Lung (tissue), 12 donors: ENCODE data around the gene SLC66A1. TPM values are rescaled to one million over a fixed set of nuclear protein-coding genes. Genes with fewer than 3 reads are reported as not detected.

ENCODE experiments used
- ATAC-seq: fragments of 200-7000 bp; cut with Tn5 transposase; one replicate; pipeline ENCODE4 v1.9.1; 2020; ENCODE audit warnings: moderate number of reproducible peaks; ENCODE audit not compliant: insufficient read depth, low FRiP score
- DNase-seq, 3 donors: peaks; one replicate each; pipeline ENCODE4 v3.0.0-alpha.2; 2013 to 2017
- H3K27ac ChIP-seq, 2 donors: one replicate each; pipeline ENCODE4 v1.5.1; 2013; ENCODE audit warnings: mild to moderate bottlenecking in 2 of 2, moderate library complexity in 2 of 2, control low read depth in 1 of 2, inconsistent platforms in 1 of 2, low read depth in 1 of 2, low read length in 1 of 2
- H3K27me3 ChIP-seq, 3 donors: one replicate each; pipeline ENCODE4 v1.5.1; 2013; ENCODE audit warnings: low read length in 2 of 3; ENCODE audit not compliant: control insufficient read depth in 3 of 3, insufficient read depth in 3 of 3
- H3K36me3 ChIP-seq, 4 donors: one replicate each; pipeline ENCODE4 v1.5.1; 2013; ENCODE audit warnings: low read length in 4 of 4, mild to moderate bottlenecking in 1 of 4, moderate library complexity in 1 of 4; ENCODE audit not compliant: control insufficient read depth in 4 of 4, insufficient read depth in 4 of 4
- H3K4me1 ChIP-seq, 5 donors: one replicate each; pipeline ENCODE4 v1.5.1; 2013; ENCODE audit warnings: low read length in 5 of 5, mild to moderate bottlenecking in 2 of 5, moderate library complexity in 1 of 5; ENCODE audit not compliant: control insufficient read depth in 5 of 5, insufficient read depth in 5 of 5
- H3K4me3 ChIP-seq: one replicate; pipeline ENCODE4 v1.5.1; 2013; ENCODE audit warnings: mild to moderate bottlenecking, control low read depth, moderate library complexity
- H3K9ac ChIP-seq, 2 donors: one replicate each; pipeline ENCODE4 v1.5.1; 2013; ENCODE audit warnings: low read length in 2 of 2, control low read depth in 1 of 2; ENCODE audit not compliant: insufficient read depth in 1 of 2
- H3K9me3 ChIP-seq, 4 donors: one replicate each; pipeline ENCODE4 v1.5.1; 2013; ENCODE audit warnings: low read length in 3 of 4, mild to moderate bottlenecking in 1 of 4, moderate library complexity in 1 of 4; ENCODE audit not compliant: control insufficient read depth in 4 of 4, insufficient read depth in 3 of 4
- CTCF ChIP-seq: IDR thresholded peaks from 2 replicates; pipeline ENCODE4 v1.5.1; 2012; ENCODE audit warnings: mild to moderate bottlenecking; ENCODE audit errors: control extremely low read depth, extremely low read depth
- WGBS, 2 donors: extraction: QIAGEN DNeasy Blood & Tissue Kit; methylation state at CpG; one replicate each; pipeline ENCODE4 v1.1.7; 2013; 5-methylcytosine and 5-hydroxymethylcytosine counted together
- polyA plus RNA-seq, 2 donors: library from polyadenylated mRNA; stranded (reverse); fragments of 200-250 nt; gene quantifications; one replicate each; pipeline ENCODE4 v1.2.1, GENCODE V29; 2013
- total RNA-seq, 2 donors: library from RNA; depleted of rRNA in 1 of 2; stranded (reverse); fragments of >200 nt in 1 of 2; gene quantifications; one replicate each; pipeline ENCODE4 v1.2.1, GENCODE V29; 2014 to 2021
- donor health status: control.
- donor health status: control.
- donor health status: Bipolar disorder and iron deficiency.
- donor health status: healthy.
- donor health status: DM: yes; HTN: yes; CAD: no.

SLC66A1 gene
- total and polyA plus RNA-seq, 4 donors: 15.9 to 22.4 (median 20.3) TPM

DNA sequence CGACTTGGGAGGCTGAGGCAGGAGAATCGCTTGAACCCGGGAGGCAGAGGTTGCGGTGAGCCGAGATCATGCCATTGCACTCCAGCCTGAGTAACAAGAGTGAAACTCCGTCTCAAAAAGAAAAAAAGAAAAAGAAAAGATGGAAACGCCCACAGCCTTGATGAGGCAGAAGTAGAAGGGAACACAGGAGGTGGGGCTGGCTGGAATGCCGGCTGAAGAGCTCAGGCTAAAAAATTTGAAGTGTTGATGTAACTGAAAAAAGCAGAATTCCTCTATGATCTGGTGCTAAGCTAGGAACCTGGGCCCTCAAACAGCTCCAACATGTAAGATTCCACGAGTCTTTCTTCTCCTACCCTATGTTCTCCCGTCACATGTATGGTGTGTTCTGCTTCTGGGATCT, 53.6 kb downstream of the SLC66A1 start:
- WGBS, 2 donors: 68 to 90% methylated on average over 10 of the region's 10 CpGs
- no peaks in the 10 kb centered on the region for H3K27me3 ChIP-seq
- no peaks in the 10 kb centered on the region for H3K9me3 ChIP-seq
- ATAC-seq (no peak), DNase-seq (peak; percentile 46 to 71 (median 50))
- peak overlapping the region in 1 of 2 donors; percentile 79 for H3K27ac ChIP-seq
- H3K36me3 ChIP-seq: peaks cover 0 to 5% (median 1%) of the 10 kb centered on the region in 4 donors
- no peak overlapping the region for H3K4me3 ChIP-seq
- H3K4me1 ChIP-seq: peaks cover 0 to 50% (median 6%) of the 10 kb centered on the region in 5 donors
- TF ChIP-seq CTCF: no peak
- H3K9ac ChIP-seq: no peak overlapping the region

GRCh38 chr1:19366599-19367536, 54.7 kb downstream of the SLC66A1 start:
- Histone ChIP-seq H3K9me3 (no peaks in the 10 kb centered on the region), H3K27me3 (no peaks in the 10 kb centered on the region), H3K9ac (no peak overlapping the region), H3K4me3 (no peak overlapping the region), H3K36me3 (peaks cover 0 to 13% (median 1%) of the 10 kb centered on the region in 4 donors), H3K4me1 (peaks cover 0 to 47% (median 0%) of the 10 kb centered on the region in 5 donors), H3K27ac (peak overlapping the region in 1 of 2 donors; percentile 82)
- ATAC-seq: no peak
- no peak for TF ChIP-seq CTCF
- DNase-seq: no peak
- WGBS, 2 donors: 87% methylated on average over 18 of the region's 18 CpGs

DNA sequence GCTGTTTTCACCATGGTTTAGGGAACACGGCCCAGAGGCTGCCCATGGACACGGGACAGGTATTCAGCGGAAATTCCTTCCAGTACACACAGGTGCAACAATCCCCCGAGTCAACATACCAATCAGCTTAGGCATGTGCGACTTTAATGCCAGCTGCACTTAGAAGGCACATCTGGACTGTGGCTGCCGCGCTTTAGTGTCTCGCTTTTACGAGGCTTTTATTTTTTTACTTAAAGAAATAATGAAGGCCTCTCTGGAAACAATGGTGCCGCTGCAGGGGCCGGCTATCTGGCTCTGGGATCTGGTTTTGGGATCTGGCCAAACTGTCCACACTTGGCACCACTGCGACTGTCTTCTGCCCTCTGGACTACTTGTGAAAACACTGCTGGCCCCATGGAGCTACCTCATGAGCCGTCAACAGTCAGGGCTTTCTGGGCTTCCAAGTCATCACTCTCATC, 55.5 kb downstream of the SLC66A1 start:
- H3K4me1 ChIP-seq: peaks cover 0 to 43% (median 0%) of the 10 kb centered on the region in 5 donors
- H3K36me3 ChIP-seq: peaks cover 0 to 14% (median 1%) of the 10 kb centered on the region in 4 donors
- 65 to 74% methylated on average over 13 of the region's 13 CpGs for WGBS, 2 donors
- H3K27me3 ChIP-seq: no peaks in the 10 kb centered on the region
- H3K9ac ChIP-seq: no peak overlapping the region
- TF ChIP-seq CTCF: no peak
- no peaks in the 10 kb centered on the region for H3K9me3 ChIP-seq
- DNase-seq: no peak
- H3K27ac ChIP-seq: peak overlapping the region in 1 of 2 donors; percentile 82
- H3K4me3 ChIP-seq: no peak overlapping the region
- ATAC-seq: no peak
